Stimulated activated CD8-positive, alpha-beta memory T cell treated with anti-CD3 and anti-CD28 coated beads, Interleukin-4, amount 100 ng/mL, for 24 hours (primary cell): ENCODE data around the gene ASXL2.
"Not testable (repeated sequence)": the region's sequence is repeated elsewhere in the genome, so short reads cannot be mapped to it uniquely, and the experiment has no call there.

ENCODE experiments used
- DNase-seq: peaks from one replicate; pipeline ENCODE4 v3.0.0-alpha.2; 2020; ENCODE audit warnings: low read depth

The ASXL2 gene

GRCh38 chr2:25891672-25892071 is 13.4 kb upstream of the ASXL2 start:
- DNase-seq, result no peak

GRCh38 chr2:25887624-25888242 is 9.4 kb upstream of the ASXL2 start:
- DNase-seq, result no peak

- DNase-seq, result no peak
These were observed 7.6 kb upstream of the ASXL2 start for GRCh38 chr2:25885933-25886332.

GRCh38 chr2:25881764-25882163 is 3.5 kb upstream of the ASXL2 start:
- DNase-seq, result no peak

- no peak for DNase-seq
These were observed 945 bp upstream of the ASXL2 start for GRCh38 chr2:25879133-25879730.

- DNase-seq, result peak; percentile 27
These were observed 591 bp downstream of the ASXL2 start for GRCh38 chr2:25877431-25878360.

- no peak for DNase-seq
These were observed 6.2 kb downstream of the ASXL2 start for GRCh38 chr2:25872134-25872533.

- DNase-seq, result no peak
These were observed 10.8 kb downstream of the ASXL2 start for GRCh38 chr2:25867396-25868003.

- DNase-seq, result no peak
These were observed 21.9 kb downstream of the ASXL2 start for GRCh38 chr2:25856377-25856776.

- no peak for DNase-seq
These were observed 23.2 kb downstream of the ASXL2 start for GRCh38 chr2:25855065-25855464.

- no peak for DNase-seq
These were observed 23.7 kb downstream of the ASXL2 start for GRCh38 chr2:25854613-25855012.

- DNase-seq, result no peak
These were observed 25.1 kb downstream of the ASXL2 start for GRCh38 chr2:25853038-25853638.

GRCh38 chr2:25851740-25852503 is 26.4 kb downstream of the ASXL2 start:
- DNase-seq, result no peak

- DNase-seq, result not testable (repeated sequence)
These were observed 27.9 kb downstream of the ASXL2 start for GRCh38 chr2:25850400-25850799.

- not testable (repeated sequence) for DNase-seq
These were observed 28.9 kb downstream of the ASXL2 start for GRCh38 chr2:25849350-25849749.

GRCh38 chr2:25845843-25846505 is 32.3 kb downstream of the ASXL2 start:
- no peak for DNase-seq

- DNase-seq, result no peak
These were observed 34.2 kb downstream of the ASXL2 start for GRCh38 chr2:25844089-25844488.

- DNase-seq, result no peak
These were observed 36.1 kb downstream of the ASXL2 start for GRCh38 chr2:25842155-25842554.

GRCh38 chr2:25838152-25838756 is 40.0 kb downstream of the ASXL2 start:
- DNase-seq, result no peak

- no peak for DNase-seq
These were observed 42.4 kb downstream of the ASXL2 start for GRCh38 chr2:25835906-25836305.
